Measurements from ENCODE around the gene MTARC1.

DNA sequence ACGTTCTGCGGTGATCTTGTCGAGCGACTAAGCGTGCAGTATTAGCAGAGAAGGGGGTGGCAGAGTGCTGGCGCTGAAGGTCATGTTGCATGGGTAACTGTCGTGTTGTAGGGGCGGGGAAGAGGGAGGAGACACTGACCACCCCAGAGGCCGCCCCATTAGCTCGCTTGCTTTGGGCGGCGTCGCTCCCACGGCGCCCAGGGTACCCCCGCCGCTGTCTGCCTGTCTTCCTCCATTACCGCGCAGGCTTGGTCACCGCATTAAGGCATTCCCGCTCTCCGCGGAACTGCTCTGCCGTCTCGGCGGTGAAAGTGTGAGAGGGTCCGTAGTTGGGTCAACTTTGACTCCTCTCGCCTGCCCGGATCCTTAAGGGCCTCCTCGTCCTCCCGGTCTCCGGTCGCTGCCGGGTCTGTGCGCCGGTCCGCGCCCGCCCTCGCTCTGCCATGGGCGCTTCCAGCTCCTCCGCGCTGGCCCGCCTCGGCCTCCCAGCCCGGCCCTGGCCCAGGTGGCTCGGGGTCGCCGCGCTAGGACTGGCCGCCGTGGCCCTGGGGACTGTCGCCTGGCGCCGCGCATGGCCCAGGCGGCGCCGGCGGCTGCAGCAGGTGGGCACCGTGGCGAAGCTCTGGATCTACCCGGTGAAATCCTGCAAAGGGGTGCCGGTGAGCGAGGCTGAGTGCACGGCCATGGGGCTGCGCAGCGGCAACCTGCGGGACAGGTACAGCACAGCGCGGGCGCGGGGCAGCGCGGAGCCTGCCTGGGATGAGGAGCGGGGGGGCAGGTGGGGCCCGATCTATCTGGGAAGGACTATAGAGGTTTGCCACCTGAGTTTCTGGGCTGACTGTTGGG is 38.4 kb upstream of the MTARC1 start, which contains the start of gene MTARC2:
- TF ChIP-seq REST (IDR thresholded peaks at IDR 0.05; ENCODE audit: insufficient read depth in 1 of 2, low read depth in 2 of 2, low read length in 2 of 2) (no peak), FOXP2 (optimal IDR thresholded peaks at IDR 0.05; ENCODE audit: borderline replicate concordance, extremely low read depth, extremely low read length, insufficient read depth) (no peak), TAF1 (IDR thresholded peaks at IDR 0.05; ENCODE audit: borderline replicate concordance, insufficient read depth, low read length) (no peak)
